Smooth muscle cell (in vitro differentiated cells): ENCODE measurements around the gene ZNF254. TPM values are rescaled to one million over a fixed set of nuclear protein-coding genes. Genes with fewer than 3 reads are reported as not detected.

Experiments
- DNase-seq: peaks from one replicate; lab custom pipeline; 2025; ENCODE audit not compliant: unreplicated experiment; lab: John Stamatoyannopoulos, UW
- H2AFZ ChIP-seq: fragments of 200-600 bp; sonication (generic); 2 replicates; pipeline ENCODE4 v1.6.0; 2016; ENCODE audit warnings: antibody characterized with exemption, low read depth, mild to moderate bottlenecking
- H3F3A ChIP-seq: fragments of 200-600 bp; sonication (generic); 2 replicates; pipeline ENCODE4 v1.6.0; 2017; ENCODE audit warnings: antibody characterized with exemption, low read depth
- H3K27ac ChIP-seq: fragments of 200-600 bp; sonication (generic); 2 replicates; pipeline ENCODE4 v1.5.1; 2016; ENCODE audit warnings: low read depth, mild to moderate bottlenecking
- H3K27me3 ChIP-seq: fragments of 200-600 bp; sonication (generic); 2 replicates; pipeline ENCODE4 v1.6.1; 2016; ENCODE audit warnings: low read depth, mild to moderate bottlenecking
- H3K36me3 ChIP-seq: fragments of 200-600 bp; sonication (generic); 2 replicates; pipeline ENCODE4 v1.5.1; 2016; ENCODE audit warnings: low read depth
- H3K4me1 ChIP-seq: fragments of 200-600 bp; sonication (generic); 2 replicates; pipeline ENCODE4 v1.5.1; 2016; ENCODE audit warnings: low read depth
- H3K4me2 ChIP-seq: fragments of 200-600 bp; sonication (generic); 2 replicates; pipeline ENCODE4 v1.6.0; 2016; ENCODE audit warnings: mild to moderate bottlenecking
- H3K4me3 ChIP-seq: fragments of 200-600 bp; sonication (generic); 2 replicates; pipeline ENCODE4 v1.5.1; 2016; ENCODE audit warnings: mild to moderate bottlenecking
- H3K79me2 ChIP-seq: fragments of 200-600 bp; sonication (generic); 2 replicates; pipeline ENCODE4 v1.6.0; 2016; ENCODE audit warnings: low read depth, mild to moderate bottlenecking
- H3K9ac ChIP-seq: fragments of 200-600 bp; sonication (generic); 2 replicates; pipeline ENCODE4 v1.6.0; 2016; ENCODE audit warnings: low read depth
- H3K9me3 ChIP-seq: fragments of 200-600 bp; sonication (generic); replicated peaks from 2 replicates; pipeline ENCODE4 v1.5.1; 2016; ENCODE audit warnings: low read depth
- H4K20me1 ChIP-seq: fragments of 200-600 bp; sonication (generic); 2 replicates; pipeline ENCODE4 v1.6.0; 2016; ENCODE audit warnings: low read depth
- WGBS: methylation state at CpG from one replicate; pipeline ENCODE4 v1.1.7; 2016; ENCODE audit warnings: low lambda C conversion rate; 5-methylcytosine and 5-hydroxymethylcytosine counted together
- polyA plus RNA-seq: library from polyadenylated mRNA; unstranded; fragments of >200 nt; fragmentation: Nextera tagmentation; extraction: Ambion mirVana; gene quantifications from 2 replicates; pipeline ENCODE4 v1.2.1, GENCODE V29; 2016
- total RNA-seq: library from RNA; depleted of rRNA; stranded (reverse); fragments of >200 nt; gene quantifications from 2 replicates; pipeline ENCODE4 v1.2.3, GENCODE V29; 2014
- TF ChIP-seq, protein P1 (sequence below): fragments of 200-600 bp; sonication (generic); IDR thresholded peaks from 2 replicates; pipeline ENCODE4 v1.5.1; 2017; ENCODE audit warnings: borderline replicate concordance, mild to moderate bottlenecking, antibody characterized with exemption; ENCODE audit not compliant: insufficient read depth, poor library complexity, severe bottlenecking

The ZNF254 gene
- total and polyA plus RNA-seq, 2 experiments from 2014 or later, result 4.6 to 23.5 TPM

GRCh38 chr19:24069905-24070657 lies 16.9 kb upstream of the ZNF254 start:
- no peaks in the 10 kb centered on the region for H3K27me3 ChIP-seq
- no peak overlapping the region for H3K4me2 ChIP-seq
- no peak for DNase-seq
- WGBS, result 96% methylated on average over 3 of the region's 3 CpGs
- TF ChIP-seq, protein P1, sequence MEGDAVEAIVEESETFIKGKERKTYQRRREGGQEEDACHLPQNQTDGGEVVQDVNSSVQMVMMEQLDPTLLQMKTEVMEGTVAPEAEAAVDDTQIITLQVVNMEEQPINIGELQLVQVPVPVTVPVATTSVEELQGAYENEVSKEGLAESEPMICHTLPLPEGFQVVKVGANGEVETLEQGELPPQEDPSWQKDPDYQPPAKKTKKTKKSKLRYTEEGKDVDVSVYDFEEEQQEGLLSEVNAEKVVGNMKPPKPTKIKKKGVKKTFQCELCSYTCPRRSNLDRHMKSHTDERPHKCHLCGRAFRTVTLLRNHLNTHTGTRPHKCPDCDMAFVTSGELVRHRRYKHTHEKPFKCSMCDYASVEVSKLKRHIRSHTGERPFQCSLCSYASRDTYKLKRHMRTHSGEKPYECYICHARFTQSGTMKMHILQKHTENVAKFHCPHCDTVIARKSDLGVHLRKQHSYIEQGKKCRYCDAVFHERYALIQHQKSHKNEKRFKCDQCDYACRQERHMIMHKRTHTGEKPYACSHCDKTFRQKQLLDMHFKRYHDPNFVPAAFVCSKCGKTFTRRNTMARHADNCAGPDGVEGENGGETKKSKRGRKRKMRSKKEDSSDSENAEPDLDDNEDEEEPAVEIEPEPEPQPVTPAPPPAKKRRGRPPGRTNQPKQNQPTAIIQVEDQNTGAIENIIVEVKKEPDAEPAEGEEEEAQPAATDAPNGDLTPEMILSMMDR, result no peak
- H2AFZ ChIP-seq, result no peak overlapping the region
- no peak overlapping the region for H3K27ac ChIP-seq
- no peaks in the 10 kb centered on the region for H3K9me3 ChIP-seq
- no peaks in the 10 kb centered on the region for H3K4me1 ChIP-seq
- H3K79me2 ChIP-seq, result no peaks in the 10 kb centered on the region
- H3K4me3 ChIP-seq, result no peak overlapping the region
- peaks cover 9% of the 10 kb centered on the region for H4K20me1 ChIP-seq
- H3F3A ChIP-seq, result no peaks in the 10 kb centered on the region
- H3K9ac ChIP-seq, result no peak overlapping the region
- peaks cover 15% of the 10 kb centered on the region for H3K36me3 ChIP-seq

DNA sequence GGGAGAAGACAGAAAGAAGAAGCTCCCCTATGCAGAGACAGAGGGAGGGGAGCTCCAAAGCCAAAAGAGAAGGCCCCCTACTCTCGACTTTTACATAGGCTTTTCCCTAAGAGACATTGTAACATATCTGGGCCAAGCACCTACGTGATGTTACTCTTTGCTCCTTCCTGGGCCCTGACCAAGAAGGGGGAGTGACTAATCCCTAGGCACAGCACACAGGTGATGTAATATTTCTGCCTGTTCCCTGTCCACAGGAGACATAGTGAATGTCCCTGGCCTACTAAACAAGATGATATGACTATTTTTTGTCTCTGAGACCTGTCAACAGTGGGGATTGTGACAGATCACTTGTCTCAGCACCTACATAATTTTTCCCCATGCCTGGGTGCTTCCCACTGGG lies 15.9 kb upstream of the ZNF254 start:
- DNase-seq, result no peak
- Histone ChIP-seq H2AFZ (no peak overlapping the region), H3K79me2 (no peaks in the 10 kb centered on the region), H3K9ac (no peak overlapping the region), H3K4me3 (no peak overlapping the region), H3K36me3 (peaks cover 15% of the 10 kb centered on the region), H4K20me1 (peaks cover 9% of the 10 kb centered on the region), H3F3A (no peaks in the 10 kb centered on the region), H3K27me3 (no peaks in the 10 kb centered on the region), H3K27ac (no peak overlapping the region), H3K4me2 (no peak overlapping the region), H3K9me3 (no peaks in the 10 kb centered on the region), H3K4me1 (no peaks in the 10 kb centered on the region)
- TF ChIP-seq, protein P1, result no peak
- WGBS, result 90% methylated on average over 2 of the region's 2 CpGs

GRCh38 chr19:24072720-24073119 lies 14.3 kb upstream of the ZNF254 start:
- no peak overlapping the region for H3K27ac ChIP-seq
- DNase-seq, result no peak
- H3K9me3 ChIP-seq, result no peaks in the 10 kb centered on the region
- no peak overlapping the region for H3K9ac ChIP-seq
- H2AFZ ChIP-seq, result no peak overlapping the region
- TF ChIP-seq, protein P1, result no peak
- H3K36me3 ChIP-seq, result peaks cover 15% of the 10 kb centered on the region
- no peaks in the 10 kb centered on the region for H3K4me1 ChIP-seq
- peaks cover 12% of the 10 kb centered on the region for H4K20me1 ChIP-seq
- no peaks in the 10 kb centered on the region for H3K27me3 ChIP-seq
- H3F3A ChIP-seq, result no peaks in the 10 kb centered on the region
- H3K4me3 ChIP-seq, result no peak overlapping the region
- no peak overlapping the region for H3K4me2 ChIP-seq
- no peaks in the 10 kb centered on the region for H3K79me2 ChIP-seq

- Histone ChIP-seq H3F3A (no peaks in the 10 kb centered on the region), H3K27me3 (no peaks in the 10 kb centered on the region), H3K4me1 (peaks cover 7% of the 10 kb centered on the region), H4K20me1 (peaks cover 23% of the 10 kb centered on the region), H3K4me2 (no peak overlapping the region), H3K36me3 (peaks cover 15% of the 10 kb centered on the region), H3K79me2 (no peaks in the 10 kb centered on the region), H2AFZ (no peak overlapping the region), H3K4me3 (no peak overlapping the region), H3K27ac (no peak overlapping the region), H3K9me3 (no peaks in the 10 kb centered on the region), H3K9ac (no peak overlapping the region)
- TF ChIP-seq, protein P1, result no peak
- DNase-seq, result no peak
Observed at GRCh38 chr19:24073807-24074206, 13.2 kb upstream of the ZNF254 start.
